H1 (cell line): ENCODE measurements around the gene HPD. TPM values are rescaled to one million over a fixed set of nuclear protein-coding genes. Genes with fewer than 3 reads are reported as not detected.

Experiments
- E2F6 ChIP-seq: IDR thresholded peaks from 2 replicates; pipeline ENCODE4 v1.6.1; 2012; ENCODE audit warnings: inconsistent platforms
- GABPA ChIP-seq: IDR thresholded peaks from 2 replicates; pipeline ENCODE4 v1.6.1; 2011; ENCODE audit warnings: mild to moderate bottlenecking, low read length, moderate library complexity, borderline replicate concordance; ENCODE audit not compliant: insufficient read depth
- GTF2F1 ChIP-seq: IDR thresholded peaks from 2 replicates; pipeline ENCODE4 v1.6.1; 2012; ENCODE audit warnings: low read depth, low read length, improper control_type of control experiment, borderline replicate concordance
- MAFK ChIP-seq: IDR thresholded peaks from 2 replicates; pipeline ENCODE4 v1.6.1; 2012; ENCODE audit warnings: low read depth, mild to moderate bottlenecking, improper control_type of control experiment, low read length
- POLR2AphosphoS5 ChIP-seq: IDR thresholded peaks from 2 replicates; pipeline ENCODE4 v1.6.1; 2011; ENCODE audit warnings: low read depth, low read length
- RAD21 ChIP-seq, 2 experiments: IDR thresholded peaks in 1 of 2; conservative IDR thresholded peaks in 1 of 2; 2 replicates each; pipeline ENCODE4 v1.6.1; 2011; ENCODE audit warnings: low read depth in 2 of 2, low read length in 2 of 2, improper control_type of control experiment in 1 of 2, inconsistent platforms in 1 of 2, mild to moderate bottlenecking in 1 of 2, moderate library complexity in 1 of 2
- RNF2 ChIP-seq: fragments of 200-900, 300-1000 bp; sonication (generic); IDR thresholded peaks from 2 replicates; pipeline ENCODE4 v1.7.1; 2016; ENCODE audit warnings: borderline replicate concordance, low read depth, mild to moderate bottlenecking, antibody characterized with exemption, low read length; ENCODE audit not compliant: poor library complexity, severe bottlenecking; ENCODE audit errors: missing control alignments
- TAF1 ChIP-seq: IDR thresholded peaks from 2 replicates; pipeline ENCODE4 v1.6.1; 2011; ENCODE audit warnings: mild to moderate bottlenecking, low read depth, low read length
- TCF12 ChIP-seq: IDR thresholded peaks from 2 replicates; pipeline ENCODE4 v1.6.1; 2011; ENCODE audit warnings: low read depth, mild to moderate bottlenecking, low read length
- USF2 ChIP-seq: IDR thresholded peaks from 2 replicates; pipeline ENCODE4 v1.6.1; 2011; ENCODE audit warnings: low read length, improper control_type of control experiment
- YY1 ChIP-seq: IDR thresholded peaks from 2 replicates; pipeline ENCODE4 v1.6.1; 2011; ENCODE audit warnings: low read depth, mild to moderate bottlenecking, low read length
- polyA plus RNA-seq, 7 experiments: library from polyadenylated mRNA; depleted of rRNA in 3 of 7; stranded (reverse) in 5 of 7; unstranded in 2 of 7; fragments of >200 nt in 5 of 7; fragments of 200-250 nt in 2 of 7; gene quantifications; 1 replicate in 5 of 7; 2 replicates in 1 of 7; 4 replicates in 1 of 7; pipeline versions ENCODE4 v1.2.1 to v1.2.3, GENCODE V29; 2011 to 2013; ENCODE audit warnings: missing spikeins in 2 of 7, mixed read lengths in 2 of 7
- total RNA-seq: library from RNA; stranded (reverse); fragmentation: NEBNext Ultra II Directional; extraction: Animal tissue kit (Norgen Biotek cat#: 25700); gene quantifications from 2 replicates; pipeline ENCODE4 v1.2.1, GENCODE V29; 2021

The HPD gene
- total and polyA plus RNA-seq, 2 of the 8 experiments (the other 6 are each of a cell fraction or from before 2014, with no cell fraction given) = 0.48 to 0.56 TPM

- TF ChIP-seq RNF2 (no peak), POLR2AphosphoS5 (no peak), RAD21 (IDR thresholded peaks at IDR 0.05 in 1 of 2, conservative IDR thresholded peaks at IDR 0.05 in 1 of 2; ENCODE audit: low read depth in 2 of 2, low read length in 2 of 2) (no peak), TAF1 (no peak), TCF12 (no peak), GABPA (no peak), YY1 (no peak), GTF2F1 (no peak), E2F6 (no peak), USF2 (no peak), MAFK (no peak)
Measured at GRCh38 chr12:121814429-121815119, 44.1 kb downstream of the HPD start (continued).
